WTC11 (cell line): ENCODE results near the gene RPL11. TPM values are rescaled to one million over a fixed set of nuclear protein-coding genes. Genes with fewer than 3 reads are reported as not detected.
A peak's percentile ranks its signal among the peaks of the same experiment; 100 is the strongest.

Experiments
- AR ChIP-seq: fragments of 250-450 bp; sonication (Bioruptor Pico); IDR thresholded peaks from 2 replicates; pipeline ENCODE4 v1.9.0; 2021; ENCODE audit warnings: mild to moderate bottlenecking
- ATF1 ChIP-seq: sonication (generic); formaldehyde crosslinking; IDR thresholded peaks from 2 replicates; pipeline ENCODE4 v1.8.1; 2023; ENCODE audit warnings: mild to moderate bottlenecking, moderate library complexity, missing genetic modification reagents
- CBFB ChIP-seq: sonication (generic); formaldehyde crosslinking; IDR thresholded peaks from 2 replicates; pipeline ENCODE4 v1.8.1; 2022; ENCODE audit warnings: mild to moderate bottlenecking, low read depth, missing genetic modification reagents
- CDX4 ChIP-seq: fragments of 250-450 bp; sonication (Bioruptor Pico); IDR thresholded peaks from 2 replicates; pipeline ENCODE4 v1.9.0; 2021; ENCODE audit warnings: moderate library complexity, mild to moderate bottlenecking, inconsistent platforms, borderline replicate concordance
- CREM ChIP-seq: sonication (generic); formaldehyde crosslinking; IDR thresholded peaks from 2 replicates; pipeline ENCODE4 v1.8.1; 2022; ENCODE audit warnings: mild to moderate bottlenecking, missing genetic modification reagents, moderate library complexity
- E2F1 ChIP-seq: sonication (generic); formaldehyde crosslinking; IDR thresholded peaks from 2 replicates; pipeline ENCODE4 v1.8.0; 2022; ENCODE audit warnings: mild to moderate bottlenecking, missing genetic modification reagents
- ESRRA ChIP-seq: sonication (generic); formaldehyde crosslinking; IDR thresholded peaks from 2 replicates; pipeline ENCODE4 v1.8.1; 2022; ENCODE audit warnings: mild to moderate bottlenecking, missing genetic modification reagents, borderline replicate concordance
- ETV6 ChIP-seq: sonication (generic); formaldehyde crosslinking; IDR thresholded peaks from 2 replicates; pipeline ENCODE4 v1.8.1; 2022; ENCODE audit warnings: mild to moderate bottlenecking, missing genetic modification reagents
- FOXP1 ChIP-seq: sonication (generic); formaldehyde crosslinking; IDR thresholded peaks from 2 replicates; pipeline ENCODE4 v1.8.0; 2022; ENCODE audit warnings: missing genetic modification reagents, mild to moderate bottlenecking, moderate library complexity, borderline replicate concordance
- GABPB1 ChIP-seq: sonication (generic); formaldehyde crosslinking; IDR thresholded peaks from 2 replicates; pipeline ENCODE4 v1.8.1; 2023; ENCODE audit warnings: mild to moderate bottlenecking, missing genetic modification reagents
- GRHL2 ChIP-seq: fragments of 250-450 bp; sonication (Bioruptor Pico); IDR thresholded peaks from 2 replicates; pipeline ENCODE4 v1.8.0; 2022; ENCODE audit warnings: mild to moderate bottlenecking, moderate library complexity; ENCODE audit not compliant: insufficient replicate concordance, severe bottlenecking
- HMGA2 ChIP-seq: fragments of 250-450 bp; sonication (Bioruptor Pico); IDR thresholded peaks from 2 replicates; pipeline ENCODE4 v1.4.0; 2021; ENCODE audit warnings: mild to moderate bottlenecking, moderate library complexity
- IRF2 ChIP-seq: sonication (generic); formaldehyde crosslinking; IDR thresholded peaks from 2 replicates; pipeline ENCODE4 v1.8.0; 2022; ENCODE audit warnings: low read depth, missing genetic modification reagents, borderline replicate concordance
- JAZF1 ChIP-seq: fragments of 250-450 bp; sonication (Bioruptor Pico); IDR thresholded peaks from 2 replicates; pipeline ENCODE4 v1.9.0; 2021; ENCODE audit warnings: moderate library complexity, mild to moderate bottlenecking, inconsistent platforms
- MXD4 ChIP-seq: fragments of 250-450 bp; sonication (Bioruptor Pico); IDR thresholded peaks from 2 replicates; pipeline ENCODE4 v1.8.0; 2021; ENCODE audit warnings: mild to moderate bottlenecking, moderate library complexity, borderline replicate concordance
- NR1H2 ChIP-seq: sonication (generic); formaldehyde crosslinking; IDR thresholded peaks from 2 replicates; pipeline ENCODE4 v1.9.0; 2021; ENCODE audit warnings: mild to moderate bottlenecking, moderate library complexity, missing genetic modification reagents
- NR3C1 ChIP-seq: sonication (generic); formaldehyde crosslinking; conservative IDR thresholded peaks from 2 replicates; pipeline ENCODE4 v1.8.1; 2023; ENCODE audit warnings: low read depth, mild to moderate bottlenecking, missing genetic modification reagents
- SMAD3 ChIP-seq: sonication (generic); formaldehyde crosslinking; IDR thresholded peaks from 2 replicates; pipeline ENCODE4 v1.8.0; 2022; ENCODE audit warnings: missing genetic modification reagents, mild to moderate bottlenecking, borderline replicate concordance
- SP1 ChIP-seq: sonication (generic); formaldehyde crosslinking; conservative IDR thresholded peaks from 2 replicates; pipeline ENCODE4 v1.8.1; 2022; ENCODE audit warnings: missing genetic modification reagents
- ZBTB43 ChIP-seq: sonication (generic); formaldehyde crosslinking; IDR thresholded peaks from 2 replicates; pipeline ENCODE4 v1.8.1; 2023; ENCODE audit warnings: mild to moderate bottlenecking, missing genetic modification reagents
- ZNF219 ChIP-seq: sonication (generic); formaldehyde crosslinking; IDR thresholded peaks from 2 replicates; pipeline ENCODE4 v1.8.0; 2023; ENCODE audit warnings: missing genetic modification reagents, mild to moderate bottlenecking, borderline replicate concordance
- ZNF317 ChIP-seq: sonication (generic); formaldehyde crosslinking; IDR thresholded peaks from 2 replicates; pipeline ENCODE4 v1.8.1; 2023; ENCODE audit warnings: low read depth, mild to moderate bottlenecking, moderate library complexity, missing genetic modification reagents, borderline replicate concordance
- total RNA-seq: library from RNA; stranded (reverse); gene quantifications from 3 replicates; pipeline ENCODE4 v1.2.3, GENCODE V29; 2021
- TF ChIP-seq, protein P1 (sequence below): sonication (generic); formaldehyde crosslinking; IDR thresholded peaks from 2 replicates; pipeline ENCODE4 v1.8.1; 2022; ENCODE audit warnings: mild to moderate bottlenecking, moderate library complexity, missing genetic modification reagents
- TF ChIP-seq, protein P2 (sequence below): sonication (generic); formaldehyde crosslinking; IDR thresholded peaks from 2 replicates; pipeline ENCODE4 v1.8.0; 2022; ENCODE audit warnings: mild to moderate bottlenecking, missing genetic modification reagents
- TF ChIP-seq, protein P3 (sequence below): sonication (generic); formaldehyde crosslinking; IDR thresholded peaks from 2 replicates; pipeline ENCODE4 v1.8.1; 2023; ENCODE audit warnings: mild to moderate bottlenecking, missing genetic modification reagents, moderate library complexity
- TF ChIP-seq, protein P4 (sequence below): sonication (generic); formaldehyde crosslinking; IDR thresholded peaks from 2 replicates; pipeline ENCODE4 v1.8.0; 2022; ENCODE audit warnings: mild to moderate bottlenecking, missing genetic modification reagents

RPL11 gene
- total RNA-seq, 1 experiment from 2014 or later = 1,406 TPM

DNA sequence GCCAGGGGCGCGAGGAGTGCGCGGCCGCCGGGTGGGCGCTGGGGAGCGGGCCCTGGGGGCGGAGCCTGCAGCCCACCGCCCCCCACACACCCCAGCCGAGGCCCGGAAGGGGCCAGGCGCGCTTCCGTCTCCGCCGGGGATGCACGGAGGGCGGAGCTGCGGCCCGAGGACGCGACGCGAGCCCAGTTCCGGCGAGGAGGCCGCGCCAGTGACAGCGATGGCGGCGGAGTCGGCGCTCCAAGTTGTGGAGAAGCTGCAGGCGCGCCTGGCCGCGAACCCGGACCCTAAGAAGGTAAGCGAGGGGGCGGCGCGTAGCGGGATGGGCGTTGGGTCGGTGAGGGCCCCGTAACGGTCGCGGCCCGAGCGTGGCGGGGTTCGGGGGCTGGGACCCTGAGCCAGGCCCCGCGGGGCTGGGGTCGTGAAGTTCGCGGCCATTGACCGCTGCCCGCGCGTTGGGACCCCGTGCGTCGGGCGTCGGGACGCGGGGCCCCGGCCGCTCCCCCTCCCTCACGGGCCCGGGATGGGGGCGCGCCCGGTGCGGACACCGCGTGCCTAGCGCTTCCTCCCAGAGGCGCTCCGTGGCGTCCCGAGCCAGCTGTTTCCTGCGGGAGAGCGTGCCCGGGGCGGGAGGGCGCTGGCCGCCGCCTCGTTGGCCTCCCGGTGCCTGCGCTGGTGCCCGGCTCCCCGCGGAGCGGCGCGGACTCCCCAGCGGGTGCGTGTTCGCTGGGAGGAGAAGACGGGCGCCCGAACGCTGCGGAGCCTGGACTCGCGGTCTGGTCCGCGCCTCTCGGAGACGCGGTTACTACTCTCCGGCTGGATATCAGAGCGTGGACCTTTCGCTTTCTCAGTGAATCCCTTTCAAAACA lies 51.9 kb downstream of the RPL11 start, which contains the start of gene ELOA (continued):
- TF ChIP-seq E2F1 (CRISPR knock-in tag) = no peak
- TF ChIP-seq MXD4 (CRISPR knock-in tag) = no peak
- 0 out of 2 replicates have a peak, but pooled peaks have one; percentile 36 for TF ChIP-seq CBFB (CRISPR knock-in tag)
- TF ChIP-seq, protein P1, sequence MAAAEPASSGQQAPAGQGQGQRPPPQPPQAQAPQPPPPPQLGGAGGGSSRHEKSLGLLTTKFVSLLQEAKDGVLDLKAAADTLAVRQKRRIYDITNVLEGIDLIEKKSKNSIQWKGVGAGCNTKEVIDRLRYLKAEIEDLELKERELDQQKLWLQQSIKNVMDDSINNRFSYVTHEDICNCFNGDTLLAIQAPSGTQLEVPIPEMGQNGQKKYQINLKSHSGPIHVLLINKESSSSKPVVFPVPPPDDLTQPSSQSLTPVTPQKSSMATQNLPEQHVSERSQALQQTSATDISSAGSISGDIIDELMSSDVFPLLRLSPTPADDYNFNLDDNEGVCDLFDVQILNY (CRISPR knock-in tag) = no peak
- TF ChIP-seq, protein P2, sequence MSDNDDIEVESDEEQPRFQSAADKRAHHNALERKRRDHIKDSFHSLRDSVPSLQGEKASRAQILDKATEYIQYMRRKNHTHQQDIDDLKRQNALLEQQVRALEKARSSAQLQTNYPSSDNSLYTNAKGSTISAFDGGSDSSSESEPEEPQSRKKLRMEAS (CRISPR knock-in tag) = peak; percentile 35; the same call in 1 of the 2 replicates
- peak; percentile 45 for TF ChIP-seq GABPB1
- TF ChIP-seq, protein P3, sequence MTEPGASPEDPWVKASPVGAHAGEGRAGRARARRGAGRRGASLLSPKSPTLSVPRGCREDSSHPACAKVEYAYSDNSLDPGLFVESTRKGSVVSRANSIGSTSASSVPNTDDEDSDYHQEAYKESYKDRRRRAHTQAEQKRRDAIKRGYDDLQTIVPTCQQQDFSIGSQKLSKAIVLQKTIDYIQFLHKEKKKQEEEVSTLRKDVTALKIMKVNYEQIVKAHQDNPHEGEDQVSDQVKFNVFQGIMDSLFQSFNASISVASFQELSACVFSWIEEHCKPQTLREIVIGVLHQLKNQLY (CRISPR knock-in tag) = 0 out of 2 replicates have a peak, but pooled peaks have one; percentile 66
- 0 out of 2 replicates have a peak, but pooled peaks have one; percentile 37 for TF ChIP-seq ESRRA (CRISPR knock-in tag)
- TF ChIP-seq ATF1 (CRISPR knock-in tag) = no peak; the same call in 1 of the 2 replicates
- TF ChIP-seq ZNF219 = no peak
- TF ChIP-seq ZNF317 (CRISPR knock-in tag) = peak; percentile 7; the same call in 1 of the 2 replicates
- TF ChIP-seq HMGA2 (CRISPR knock-in tag) = no peak
- TF ChIP-seq AR (CRISPR knock-in tag) = no peak
- TF ChIP-seq JAZF1 = no peak
- TF ChIP-seq FOXP1 (CRISPR knock-in tag) = peak; percentile 81; the same call in 1 of the 2 replicates
- no peak for TF ChIP-seq CDX4 (CRISPR knock-in tag)
- peak; percentile 95 for TF ChIP-seq SP1 (CRISPR knock-in tag)
- TF ChIP-seq NR1H2 (CRISPR knock-in tag) = no peak
- no peak for TF ChIP-seq NR3C1 (CRISPR knock-in tag)
- 0 out of 2 replicates have a peak, but pooled peaks have one; percentile 89 for TF ChIP-seq ZBTB43 (CRISPR knock-in tag)
- TF ChIP-seq SMAD3 (CRISPR knock-in tag) = no peak
- no peak for TF ChIP-seq IRF2 (CRISPR knock-in tag)
- TF ChIP-seq ETV6 = peak; percentile 51; the same call in 1 of the 2 replicates
- TF ChIP-seq, protein P4, sequence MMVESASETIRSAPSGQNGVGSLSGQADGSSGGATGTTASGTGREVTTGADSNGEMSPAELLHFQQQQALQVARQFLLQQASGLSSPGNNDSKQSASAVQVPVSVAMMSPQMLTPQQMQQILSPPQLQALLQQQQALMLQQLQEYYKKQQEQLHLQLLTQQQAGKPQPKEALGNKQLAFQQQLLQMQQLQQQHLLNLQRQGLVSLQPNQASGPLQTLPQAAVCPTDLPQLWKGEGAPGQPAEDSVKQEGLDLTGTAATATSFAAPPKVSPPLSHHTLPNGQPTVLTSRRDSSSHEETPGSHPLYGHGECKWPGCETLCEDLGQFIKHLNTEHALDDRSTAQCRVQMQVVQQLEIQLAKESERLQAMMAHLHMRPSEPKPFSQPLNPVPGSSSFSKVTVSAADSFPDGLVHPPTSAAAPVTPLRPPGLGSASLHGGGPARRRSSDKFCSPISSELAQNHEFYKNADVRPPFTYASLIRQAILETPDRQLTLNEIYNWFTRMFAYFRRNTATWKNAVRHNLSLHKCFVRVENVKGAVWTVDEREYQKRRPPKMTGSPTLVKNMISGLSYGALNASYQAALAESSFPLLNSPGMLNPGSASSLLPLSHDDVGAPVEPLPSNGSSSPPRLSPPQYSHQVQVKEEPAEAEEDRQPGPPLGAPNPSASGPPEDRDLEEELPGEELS (CRISPR knock-in tag) = peak; percentile 69
- TF ChIP-seq GRHL2 (CRISPR knock-in tag) = no peak
- TF ChIP-seq CREM = peak; percentile 68
